ENCODE data around the gene TMEM30A. TPM values are rescaled to one million over a fixed set of nuclear protein-coding genes. Genes with fewer than 3 reads are reported as not detected.

Gene TMEM30A
- 100 to 1,000 TPM; 133 to 164 TPM for total RNA-seq
- 10 to 100 TPM; 66.5 to 80.8 TPM for polyA plus RNA-seq
- long read RNA-seq, donor 1, full-length matches to known transcripts = 45 of 55 reads
- long read RNA-seq, donor 1, partial matches to known transcripts = 3 of 55 reads
- long read RNA-seq, donor 1, other reads (novel, unspliced or antisense) = 7 of 55 reads
- long read RNA-seq, donor 2, full-length matches to known transcripts = 67 of 78 reads
- long read RNA-seq, donor 2, partial matches to known transcripts = 3 of 78 reads
- long read RNA-seq, donor 2, other reads (novel, unspliced or antisense) = 8 of 78 reads

DNA sequence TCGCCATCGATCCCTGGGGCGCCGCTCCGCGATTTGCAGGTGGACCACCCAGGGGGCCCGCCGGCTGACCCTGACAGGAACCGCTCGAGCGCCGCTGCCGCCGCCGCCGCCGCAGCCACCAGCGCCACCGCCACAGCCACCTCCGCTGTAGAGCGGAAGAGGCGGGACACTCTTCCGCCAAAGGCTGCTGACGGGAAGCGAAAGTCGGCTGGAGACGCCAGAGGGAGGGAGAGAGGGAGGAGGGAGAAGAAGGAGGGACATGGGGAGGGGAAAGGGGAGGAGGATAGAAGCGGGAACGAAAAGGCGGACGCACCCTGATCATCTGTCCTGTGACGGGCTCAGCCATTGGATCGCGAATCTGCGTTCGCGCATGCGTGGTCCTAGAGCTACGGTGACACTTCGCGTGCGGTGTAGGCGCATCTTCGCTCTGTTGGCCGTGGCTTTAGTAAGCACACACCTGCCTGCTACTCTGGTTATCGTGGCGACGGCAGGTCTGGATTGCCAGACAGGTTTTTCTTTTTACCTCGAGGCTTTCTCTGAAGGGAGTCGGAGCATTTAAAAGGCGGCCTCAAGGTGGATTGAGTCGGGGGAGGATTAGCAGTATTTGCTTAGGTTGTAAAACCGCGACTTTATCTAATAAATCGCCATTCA is at the start of gene TMEM30A:
TMEM30A (minus strand) TSS at position 161 of the 651 bp plus-strand sequence; CDS start at position 7, 154 bp downstream.
- ATAC-seq (ENCODE audit: low FRiP score) (peak; percentile 100), DNase-seq (peak; percentile 98)
- 0 to 1% methylated on average over 51 to 55 of the region's 55 CpGs for WGBS, 2 donors
- intact Hi-C loops (cut with DNase I) = loop anchor here in 1 of 2 donors (5.0 kb wide), 2 partner anchors 208 to 218 kb away; partner anchors contain the start of gene FILIP1
- Histone ChIP-seq H3K4me3 (ENCODE audit: low read length in 2 of 2) (peak within 1 kb of the TSS; percentile 83 to 94), H3K36me3 (ENCODE audit: control insufficient read depth in 1 of 2, insufficient read depth in 2 of 2, low read length in 1 of 2) (no peaks in the 10 kb centered on the region), H3K4me1 (ENCODE audit: control insufficient read depth in 1 of 2, insufficient read depth in 2 of 2, low read length in 2 of 2) (peaks cover 0 to 2% of the 10 kb centered on the region in 2 donors), H3K9me3 (ENCODE audit: control insufficient read depth, low read length) (no peaks in the 10 kb centered on the region), H3K27ac (ENCODE audit: low read depth in 1 of 2, low read length in 2 of 2) (peak within 1 kb of the TSS in 1 of 2 donors; percentile 87), H3K27me3 (ENCODE audit: control insufficient read depth in 1 of 2, insufficient read depth in 2 of 2, low read length in 1 of 2) (no peaks in the 10 kb centered on the region)

DNA sequence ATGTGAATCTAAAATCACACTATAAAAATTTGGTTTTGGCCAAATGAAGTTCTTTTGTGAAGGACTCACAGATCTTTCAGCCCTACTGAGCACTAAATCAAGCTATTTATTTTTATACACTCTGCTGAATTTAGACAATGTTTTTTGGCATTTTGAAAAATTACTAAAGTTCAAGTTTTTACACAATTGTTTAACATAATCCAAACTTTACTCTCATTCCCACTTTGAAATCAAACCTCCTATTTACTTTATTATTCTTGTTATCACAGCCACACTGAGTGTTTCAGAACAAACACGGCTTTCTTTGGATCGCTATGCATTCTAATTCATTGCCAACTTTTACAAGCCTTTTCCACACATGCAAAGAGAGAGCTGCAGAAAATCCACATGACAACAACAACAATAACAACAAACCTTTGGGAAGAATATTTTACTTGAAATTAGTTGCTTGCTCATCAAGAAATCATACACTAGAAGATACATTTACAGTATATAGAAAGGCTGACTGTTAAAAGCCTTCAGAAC is 49.1 kb upstream of the TMEM30A start:
- Histone ChIP-seq H3K9me3 (ENCODE audit: control insufficient read depth, low read length) (no peaks in the 10 kb centered on the region), H3K27ac (ENCODE audit: low read depth in 1 of 2, low read length in 2 of 2) (peak overlapping the region; percentile 68 to 76), H3K27me3 (ENCODE audit: control insufficient read depth in 1 of 2, insufficient read depth in 2 of 2, low read length in 1 of 2) (no peaks in the 10 kb centered on the region), H3K4me3 (ENCODE audit: low read length in 2 of 2) (no peak overlapping the region), H3K36me3 (ENCODE audit: control insufficient read depth in 1 of 2, insufficient read depth in 2 of 2, low read length in 1 of 2) (peaks cover 0 to 4% of the 10 kb centered on the region in 2 donors), H3K4me1 (ENCODE audit: control insufficient read depth in 1 of 2, insufficient read depth in 2 of 2, low read length in 2 of 2) (peaks cover 0 to 2% of the 10 kb centered on the region in 2 donors)
- no peak for ATAC-seq (ENCODE audit: low FRiP score)
- DNase-seq = no peak
- WGBS, 2 donors = 9 to 15% methylated on average over 2 of the region's 2 CpGs
- intact Hi-C loops (cut with DNase I) = no loop called here

- intact Hi-C loops (cut with DNase I) = no loop called here
- 96 to 97% methylated on average over 2 of the region's 2 CpGs for WGBS, 2 donors
Measured at GRCh38 chr6:75331151-75331550, 46.6 kb upstream of the TMEM30A start.

GRCh38 chr6:75329703-75330102 is 45.1 kb upstream of the TMEM30A start:
- intact Hi-C loops (cut with DNase I) = no loop called here
- H3K4me1 ChIP-seq (ENCODE audit: control insufficient read depth in 1 of 2, insufficient read depth in 2 of 2, low read length in 2 of 2) = peaks cover 0 to 2% of the 10 kb centered on the region in 2 donors
- H3K9me3 ChIP-seq (ENCODE audit: control insufficient read depth, low read length) = no peaks in the 10 kb centered on the region
- no peak overlapping the region for H3K4me3 ChIP-seq (ENCODE audit: low read length in 2 of 2)
- no peak overlapping the region for H3K27ac ChIP-seq (ENCODE audit: low read depth in 1 of 2, low read length in 2 of 2)
- WGBS, 2 donors = 97 to 98% methylated on average over 1 of the region's 1 CpG
- no peaks in the 10 kb centered on the region for H3K36me3 ChIP-seq (ENCODE audit: control insufficient read depth in 1 of 2, insufficient read depth in 2 of 2, low read length in 1 of 2)
- H3K27me3 ChIP-seq (ENCODE audit: control insufficient read depth in 1 of 2, insufficient read depth in 2 of 2, low read length in 1 of 2) = no peaks in the 10 kb centered on the region
- no peak for DNase-seq
- no peak for ATAC-seq (ENCODE audit: low FRiP score)

More at GRCh38 chr6:75331151-75331550, 46.6 kb upstream of the TMEM30A start:
- peaks cover 0 to 2% of the 10 kb centered on the region in 2 donors for H3K4me1 ChIP-seq (ENCODE audit: control insufficient read depth in 1 of 2, insufficient read depth in 2 of 2, low read length in 2 of 2)
- DNase-seq = no peak
- ATAC-seq (ENCODE audit: low FRiP score) = no peak
- H3K27me3 ChIP-seq (ENCODE audit: control insufficient read depth in 1 of 2, insufficient read depth in 2 of 2, low read length in 1 of 2) = no peaks in the 10 kb centered on the region
- no peak overlapping the region for H3K27ac ChIP-seq (ENCODE audit: low read depth in 1 of 2, low read length in 2 of 2)
- H3K9me3 ChIP-seq (ENCODE audit: control insufficient read depth, low read length) = no peaks in the 10 kb centered on the region
- no peaks in the 10 kb centered on the region for H3K36me3 ChIP-seq (ENCODE audit: control insufficient read depth in 1 of 2, insufficient read depth in 2 of 2, low read length in 1 of 2)
- no peak overlapping the region for H3K4me3 ChIP-seq (ENCODE audit: low read length in 2 of 2)

- Histone ChIP-seq H3K9me3 (ENCODE audit: control insufficient read depth, low read length) (no peaks in the 10 kb centered on the region), H3K27ac (ENCODE audit: low read depth in 1 of 2, low read length in 2 of 2) (no peak overlapping the region), H3K27me3 (ENCODE audit: control insufficient read depth in 1 of 2, insufficient read depth in 2 of 2, low read length in 1 of 2) (no peaks in the 10 kb centered on the region), H3K4me1 (ENCODE audit: control insufficient read depth in 1 of 2, insufficient read depth in 2 of 2, low read length in 2 of 2) (no peaks in the 10 kb centered on the region), H3K36me3 (ENCODE audit: control insufficient read depth in 1 of 2, insufficient read depth in 2 of 2, low read length in 1 of 2) (no peaks in the 10 kb centered on the region), H3K4me3 (ENCODE audit: low read length in 2 of 2) (no peak overlapping the region)
- DNase-seq (no peak), ATAC-seq (ENCODE audit: low FRiP score) (no peak)
- 91 to 93% methylated on average over 1 of the region's 1 CpG for WGBS, 2 donors
- intact Hi-C loops (cut with DNase I) = no loop called here
Measured at GRCh38 chr6:75327807-75328206, 43.2 kb upstream of the TMEM30A start.

- Histone ChIP-seq H3K9me3 (ENCODE audit: control insufficient read depth, low read length) (no peaks in the 10 kb centered on the region), H3K4me3 (ENCODE audit: low read length in 2 of 2) (no peak overlapping the region), H3K27me3 (ENCODE audit: control insufficient read depth in 1 of 2, insufficient read depth in 2 of 2, low read length in 1 of 2) (no peaks in the 10 kb centered on the region), H3K4me1 (ENCODE audit: control insufficient read depth in 1 of 2, insufficient read depth in 2 of 2, low read length in 2 of 2) (no peaks in the 10 kb centered on the region), H3K36me3 (ENCODE audit: control insufficient read depth in 1 of 2, insufficient read depth in 2 of 2, low read length in 1 of 2) (no peaks in the 10 kb centered on the region), H3K27ac (ENCODE audit: low read depth in 1 of 2, low read length in 2 of 2) (no peak overlapping the region)
- 90 to 98% methylated on average over 2 of the region's 2 CpGs for WGBS, 2 donors
- ATAC-seq (ENCODE audit: low FRiP score) = no peak
- DNase-seq = no peak
- intact Hi-C loops (cut with DNase I) = no loop called here
Measured at GRCh38 chr6:75326557-75327258, 42.1 kb upstream of the TMEM30A start.

- no peak overlapping the region for H3K27ac ChIP-seq (ENCODE audit: low read depth in 1 of 2, low read length in 2 of 2)
- intact Hi-C loops (cut with DNase I) = no loop called here
- ATAC-seq (ENCODE audit: low FRiP score) = no peak
- no peaks in the 10 kb centered on the region for H3K27me3 ChIP-seq (ENCODE audit: control insufficient read depth in 1 of 2, insufficient read depth in 2 of 2, low read length in 1 of 2)
- peaks cover 0 to 1% of the 10 kb centered on the region in 2 donors for H3K36me3 ChIP-seq (ENCODE audit: control insufficient read depth in 1 of 2, insufficient read depth in 2 of 2, low read length in 1 of 2)
- H3K4me1 ChIP-seq (ENCODE audit: control insufficient read depth in 1 of 2, insufficient read depth in 2 of 2, low read length in 2 of 2) = peaks cover 0 to 5% of the 10 kb centered on the region in 2 donors
- H3K9me3 ChIP-seq (ENCODE audit: control insufficient read depth, low read length) = no peaks in the 10 kb centered on the region
- no peak for DNase-seq
- H3K4me3 ChIP-seq (ENCODE audit: low read length in 2 of 2) = no peak overlapping the region
- 72 to 79% methylated on average over 2 of the region's 2 CpGs for WGBS, 2 donors
Measured at GRCh38 chr6:75318900-75319299, 34.3 kb upstream of the TMEM30A start.

GRCh38 chr6:75317503-75318206 is 33.1 kb upstream of the TMEM30A start:
- H3K36me3 ChIP-seq (ENCODE audit: control insufficient read depth in 1 of 2, insufficient read depth in 2 of 2, low read length in 1 of 2) = peaks cover 0 to 1% of the 10 kb centered on the region in 2 donors
- H3K4me1 ChIP-seq (ENCODE audit: control insufficient read depth in 1 of 2, insufficient read depth in 2 of 2, low read length in 2 of 2) = peaks cover 0 to 5% of the 10 kb centered on the region in 2 donors
- H3K4me3 ChIP-seq (ENCODE audit: low read length in 2 of 2) = no peak overlapping the region
- intact Hi-C loops (cut with DNase I) = no loop called here
- no peaks in the 10 kb centered on the region for H3K27me3 ChIP-seq (ENCODE audit: control insufficient read depth in 1 of 2, insufficient read depth in 2 of 2, low read length in 1 of 2)
- ATAC-seq (ENCODE audit: low FRiP score) (peak; percentile 71), DNase-seq (no peak)
- WGBS, 2 donors = 4 to 6% methylated on average over 4 of the region's 4 CpGs
- H3K27ac ChIP-seq (ENCODE audit: low read depth in 1 of 2, low read length in 2 of 2) = peak overlapping the region in 1 of 2 donors; percentile 76
- no peaks in the 10 kb centered on the region for H3K9me3 ChIP-seq (ENCODE audit: control insufficient read depth, low read length)

All from aorta (tissue), 5 donors.